IMR-90 (cell line): ENCODE results near the gene VDAC1. TPM values are rescaled to one million over a fixed set of nuclear protein-coding genes. Genes with fewer than 3 reads are reported as not detected.

Experiments
- ATAC-seq: fragments of 200-7000 bp; cut with Tn5 transposase; 2 replicates; pipeline ENCODE4 v1.9.1; 2020; ENCODE audit warnings: low read depth, mild to moderate bottlenecking, moderate library complexity
- BruUV-seq: library from RNA; stranded (reverse); fragments of 400-500 nt; replicated peaks from 2 replicates; lab custom pipeline; 2021; lab: Mats Ljungman, UMichigan
- CTCF ChIA-PET: fragments of 300-600 bp; formaldehyde crosslinking; extraction: SDS; loops from one replicate; lab custom pipeline; 2021; ENCODE audit warnings: antibody characterized with exemption; lab: Yijun Ruan, JAX
- POLR2A ChIA-PET: fragments of 300-600 bp; sonication (Branson Sonifier 250); formaldehyde crosslinking; loops from one replicate; lab custom pipeline; 2022; ENCODE audit warnings: antibody characterized with exemption; ENCODE audit not compliant: unreplicated experiment; lab: Charles Lee
- DNase-seq: peaks from one replicate; pipeline ENCODE4 v3.0.0; 2013
- H2AFZ ChIP-seq: replicated peaks from 2 replicates; pipeline ENCODE3; 2013; ENCODE audit warnings: low read length, mild to moderate bottlenecking; ENCODE audit not compliant: poor library complexity
- H2AK5ac ChIP-seq: 2 replicates; pipeline ENCODE4 v1.6.1; 2013; ENCODE audit warnings: low read depth, low read length, inconsistent platforms
- H2AK9ac ChIP-seq: replicated peaks from 2 replicates; pipeline ENCODE3; 2013; ENCODE audit warnings: mild to moderate bottlenecking, low read depth, low read length, moderate library complexity; ENCODE audit not compliant: poor library complexity
- H2BK120ac ChIP-seq: 2 replicates; pipeline ENCODE4 v1.6.1; 2013; ENCODE audit warnings: low read depth, low read length, inconsistent platforms
- H2BK15ac ChIP-seq: 3 replicates; pipeline ENCODE4 v1.6.1; 2013; ENCODE audit warnings: low read depth, low read length, inconsistent platforms
- H2BK20ac ChIP-seq: 2 replicates; pipeline ENCODE4 v1.6.1; 2013; ENCODE audit warnings: low read depth, mild to moderate bottlenecking, inconsistent platforms, low read length, moderate library complexity
- H2BK5ac ChIP-seq: 2 replicates; pipeline ENCODE4 v1.6.1; 2013; ENCODE audit warnings: mild to moderate bottlenecking, low read depth, low read length, inconsistent platforms; ENCODE audit not compliant: poor library complexity, severe bottlenecking
- H3K14ac ChIP-seq: replicated peaks from 2 replicates; pipeline ENCODE4 v1.6.1; 2013; ENCODE audit warnings: low read depth, low read length, inconsistent platforms
- H3K18ac ChIP-seq: 2 replicates; pipeline ENCODE4 v1.6.1; 2013; ENCODE audit warnings: low read depth, low read length, control low read depth
- H3K23ac ChIP-seq: 2 replicates; pipeline ENCODE4 v1.6.1; 2013; ENCODE audit warnings: low read depth, low read length, inconsistent platforms
- H3K27ac ChIP-seq: 2 replicates; pipeline ENCODE4 v1.5.1; 2013; ENCODE audit warnings: mild to moderate bottlenecking, control low read depth, low read length; ENCODE audit not compliant: insufficient read depth
- H3K27me3 ChIP-seq: 2 replicates; pipeline ENCODE4 v1.6.1; 2013; ENCODE audit warnings: low read length; ENCODE audit not compliant: control insufficient read depth, insufficient read depth
- H3K36me3 ChIP-seq: 2 replicates; pipeline ENCODE4 v1.6.1; 2013; ENCODE audit warnings: low read length, mixed read lengths; ENCODE audit not compliant: control insufficient read depth, insufficient read depth
- H3K4ac ChIP-seq: 2 replicates; pipeline ENCODE4 v1.6.1; 2013; ENCODE audit warnings: low read depth, low read length, inconsistent platforms
- H3K4me1 ChIP-seq: 2 replicates; pipeline ENCODE4 v1.6.1; 2013; ENCODE audit warnings: low read length, mixed read lengths; ENCODE audit not compliant: control insufficient read depth, insufficient read depth
- H3K4me2 ChIP-seq: 2 replicates; pipeline ENCODE4 v1.6.1; 2013; ENCODE audit warnings: low read depth, mild to moderate bottlenecking, control low read depth, low read length, moderate library complexity
- H3K4me3 ChIP-seq: 2 replicates; pipeline ENCODE4 v1.5.1; 2013; ENCODE audit warnings: low read depth, mild to moderate bottlenecking, control low read depth, low read length, moderate library complexity; ENCODE audit not compliant: insufficient read depth
- H3K56ac ChIP-seq: 2 replicates; pipeline ENCODE4 v1.6.1; 2013; ENCODE audit warnings: low read length, inconsistent platforms; ENCODE audit not compliant: insufficient read depth; ENCODE audit errors: extremely low read depth
- H3K79me1 ChIP-seq, 2 experiments: 2 replicates each; pipeline ENCODE4 v1.6.1; 2013; ENCODE audit warnings: low read length in 2 of 2, inconsistent platforms in 1 of 2, low read depth in 1 of 2
- H3K9ac ChIP-seq: 2 replicates; pipeline ENCODE4 v1.6.1; 2013; ENCODE audit warnings: low read depth, low read length, control low read depth
- H3K9me1 ChIP-seq: 2 replicates; pipeline ENCODE4 v1.6.1; 2013; ENCODE audit warnings: low read length, inconsistent platforms; ENCODE audit not compliant: insufficient read depth
- H3K9me3 ChIP-seq: 2 replicates; pipeline ENCODE4 v1.6.1; 2013; ENCODE audit warnings: low read length; ENCODE audit not compliant: control insufficient read depth, insufficient read depth
- H4K20me1 ChIP-seq: 2 replicates; pipeline ENCODE4 v1.6.1; 2013; ENCODE audit warnings: low read length, inconsistent platforms; ENCODE audit not compliant: insufficient read depth
- H4K5ac ChIP-seq: 2 replicates; pipeline ENCODE4 v1.6.1; 2013; ENCODE audit warnings: mild to moderate bottlenecking, low read depth, low read length, control low read depth
- H4K8ac ChIP-seq, 2 experiments: 2 replicates each; pipeline ENCODE4 v1.6.1; 2013; ENCODE audit warnings: low read depth in 2 of 2, low read length in 2 of 2, control low read depth in 1 of 2, inconsistent platforms in 1 of 2
- H4K91ac ChIP-seq: 2 replicates; pipeline ENCODE4 v1.6.1; 2013; ENCODE audit warnings: low read depth, low read length, inconsistent platforms; ENCODE audit not compliant: insufficient read depth
- CEBPB ChIP-seq: IDR thresholded peaks from 2 replicates; pipeline ENCODE4 v1.6.1; 2012; ENCODE audit warnings: low read depth, low read length, improper control_type of control experiment
- CTCF ChIP-seq: conservative IDR thresholded peaks from 2 replicates; pipeline ENCODE4 v1.5.1; 2012; ENCODE audit warnings: mild to moderate bottlenecking, low read depth, low read length, improper control_type of control experiment
- ELK1 ChIP-seq: fragments of 150-350 bp; IDR thresholded peaks from 2 replicates; pipeline ENCODE4 v1.6.1; 2016; ENCODE audit warnings: low read depth, mild to moderate bottlenecking, low read length, moderate library complexity, borderline replicate concordance
- FOS ChIP-seq: fragments of 150-350 bp; IDR thresholded peaks from 2 replicates; pipeline ENCODE4 v1.6.1; 2016; ENCODE audit warnings: low read depth, low read length
- MXI1 ChIP-seq: IDR thresholded peaks from 2 replicates; pipeline ENCODE4 v1.6.1; 2012; ENCODE audit warnings: low read depth, mild to moderate bottlenecking, low read length, moderate library complexity, borderline replicate concordance
- RAD21 ChIP-seq: IDR thresholded peaks from 2 replicates; pipeline ENCODE4 v1.6.1; 2012; ENCODE audit warnings: low read length, improper control_type of control experiment
- SMC3 ChIP-seq: fragments of 150-350 bp; IDR thresholded peaks from 2 replicates; pipeline ENCODE4 v1.6.1; 2016; ENCODE audit warnings: low read depth, mild to moderate bottlenecking, antibody characterized with exemption, low read length, moderate library complexity
- WGBS, 2 experiments: methylation state at CpG; one replicate each; pipeline versions ENCODE4 v1.1.5 to v1.1.7; 2013; ENCODE audit warnings: missing lambda C conversion rate in 2 of 2; ENCODE audit not compliant: insufficient read length in 1 of 2; ENCODE audit errors: extremely low coverage in 2 of 2; 5-methylcytosine and 5-hydroxymethylcytosine counted together
- dilution Hi-C: fragments of 300-500 bp; cut with HindIII; formaldehyde crosslinking; loops from one replicate; pipeline ENCODE4 v1.14.3; 2018; ENCODE audit warnings: low sequenced_read_pairs; ENCODE audit not compliant: unreplicated experiment
- in situ Hi-C: fragments of 300-500 bp; cut with MboI; formaldehyde crosslinking; loops from 3 replicates; pipeline ENCODE4 v1.14.3; 2019; ENCODE audit warnings: low sequenced_read_pairs, inconsistent platforms, mixed read lengths
- intact Hi-C: fragments of 100-400 bp; cut with micrococcal nuclease; formaldehyde crosslinking; loops from 2 replicates; pipeline ENCODE4 v1.10.0; 2022
- polyA plus RNA-seq, 3 experiments: library from polyadenylated mRNA; depleted of rRNA; stranded (reverse); fragments of >200 nt; gene quantifications; 2 replicates each; pipeline ENCODE4 v1.2.3, GENCODE V29; 2012; ENCODE audit warnings: low replicate concordance in 1 of 3
- total RNA-seq: library from RNA; depleted of rRNA; stranded (reverse); fragments of >200 nt; gene quantifications from 2 replicates; pipeline ENCODE4 v1.2.3, GENCODE V29; 2012

VDAC1 gene
- total and polyA plus RNA-seq, 2 of the 4 experiments (the other 2 are of a cell fraction): 289 to 365 TPM

GRCh38 chr5:133998042-133998441 is 6.7 kb downstream of the VDAC1 start:
- H2BK5ac ChIP-seq: no peak overlapping the region
- H3K18ac ChIP-seq: no peak overlapping the region
- no peak overlapping the region for H3K4me2 ChIP-seq
- H2AK5ac ChIP-seq: no peak overlapping the region
- dilution Hi-C loops (no loop called here), in situ Hi-C loops (no loop called here), intact Hi-C loops (no loop called here)
- H3K9me1 ChIP-seq: peaks cover 60% of the 10 kb centered on the region
- no peak overlapping the region for H3K4ac ChIP-seq
- no peak overlapping the region for H3K9ac ChIP-seq
- H2BK120ac ChIP-seq: no peak overlapping the region
- H3K79me1 ChIP-seq: peaks cover 6 to 91% of the 10 kb centered on the region in 2 experiments
- peaks cover 100% of the 10 kb centered on the region for H4K20me1 ChIP-seq
- ChIA-PET CTCF (interaction anchor here (0.6 to 0.7 kb wide), 2 partner anchors 22 to 475 kb away, joined by 3 to 5 read pairs; no protein-coding TSS in a partner anchor), POLR2A (no interaction called here)
- no peak overlapping the region for H4K91ac ChIP-seq
- ATAC-seq (no peak), DNase-seq (no peak)
- peaks cover 15% of the 10 kb centered on the region for H3K36me3 ChIP-seq
- no peak overlapping the region for H3K4me3 ChIP-seq
- H2AFZ ChIP-seq: no peak overlapping the region
- H3K9me3 ChIP-seq: no peaks in the 10 kb centered on the region
- H2BK15ac ChIP-seq: no peak overlapping the region
- H2AK9ac ChIP-seq: no peak overlapping the region
- no peak overlapping the region for H3K14ac ChIP-seq
- H3K23ac ChIP-seq: no peak overlapping the region
- no CpG with 5 or more reads among the region's 6 CpGs for WGBS, 2 experiments
- no peak overlapping the region for H3K27ac ChIP-seq
- no peak overlapping the region for H2BK20ac ChIP-seq
- H3K27me3 ChIP-seq: no peaks in the 10 kb centered on the region
- no peak overlapping the region for H4K8ac ChIP-seq
- H3K56ac ChIP-seq: no peak overlapping the region
- peaks cover 45% of the 10 kb centered on the region for H3K4me1 ChIP-seq
- no peak for TF ChIP-seq CTCF
- TF ChIP-seq SMC3: no peak
- TF ChIP-seq CEBPB: no peak
- TF ChIP-seq FOS: no peak
- TF ChIP-seq RAD21: no peak
- TF ChIP-seq MXI1: no peak
- TF ChIP-seq ELK1: no peak
- no TSS peak for BruUV-seq
- H4K5ac ChIP-seq: no peak overlapping the region
